Measurements from ENCODE around the gene CAMTA1. TPM values are rescaled to one million over a fixed set of nuclear protein-coding genes. Genes with fewer than 3 reads are reported as not detected.

CAMTA1 gene
- total and polyA plus RNA-seq, 4 donors, result 18.0 to 93.5 (median 35.8) TPM

DNA sequence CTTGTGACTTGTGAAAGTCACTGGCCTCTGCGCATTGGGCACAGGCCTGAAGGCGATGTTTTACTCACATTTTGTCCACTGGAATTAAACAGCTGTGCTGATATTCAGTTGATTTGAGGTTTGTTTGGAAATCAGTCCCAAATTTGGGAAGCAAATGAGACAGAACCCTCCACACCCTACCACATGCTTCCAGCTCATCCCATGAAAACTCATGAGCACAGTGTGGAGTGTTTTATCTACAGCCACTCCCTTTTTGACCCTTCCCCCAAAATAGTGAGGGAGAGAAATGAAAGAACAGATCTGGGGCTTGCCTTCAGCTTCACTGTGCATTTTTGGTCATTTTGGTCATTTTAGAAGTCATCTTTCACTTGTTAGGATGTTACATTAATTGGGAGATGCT, 101.3 kb downstream of the CAMTA1 start:
- Histone ChIP-seq H3K27me3 (ENCODE audit: control insufficient read depth in 4 of 4, insufficient read depth in 4 of 4, low read length in 3 of 4) (no peaks in the 10 kb centered on the region), H3K9ac (ENCODE audit: low read depth in 1 of 2, low read length in 2 of 2) (no peak overlapping the region), H3K4me1 (ENCODE audit: control insufficient read depth in 4 of 4, insufficient read depth in 4 of 4, low read length in 3 of 4) (peaks cover 0 to 6% (median 4%) of the 10 kb centered on the region in 4 donors), H3K36me3 (ENCODE audit: control insufficient read depth in 4 of 4, insufficient read depth in 3 of 4, low read depth in 1 of 4, low read length in 3 of 4) (peaks cover 0 to 3% (median under 1%) of the 10 kb centered on the region in 4 donors), H3K9me3 (ENCODE audit: control insufficient read depth in 4 of 4, low read length in 3 of 4) (no peaks in the 10 kb centered on the region), H3K27ac (ENCODE audit: low read depth in 1 of 2, low read length in 2 of 2) (no peak overlapping the region), H3K4me3 (ENCODE audit: low read depth in 1 of 3, low read length in 3 of 3) (no peak overlapping the region)
- WGBS, result 98% methylated on average over 2 of the region's 2 CpGs
- DNase-seq (ENCODE audit: low spot score), result no peak
- TF ChIP-seq FOXA2 (IDR thresholded peaks at IDR 0.05), result no peak
- no peak for TF ChIP-seq FOXA1 (IDR thresholded peaks at IDR 0.05)
- TF ChIP-seq HNF4A (conservative IDR thresholded peaks at IDR 0.05), result no peak
- TF ChIP-seq YY1 (IDR thresholded peaks at IDR 0.05), result no peak
- TF ChIP-seq RAD21 (IDR thresholded peaks at IDR 0.05), result no peak
- no peak for TF ChIP-seq EGR1 (IDR thresholded peaks at IDR 0.05; ENCODE audit: low read depth in 2 of 2)
- TF ChIP-seq, protein P1, sequence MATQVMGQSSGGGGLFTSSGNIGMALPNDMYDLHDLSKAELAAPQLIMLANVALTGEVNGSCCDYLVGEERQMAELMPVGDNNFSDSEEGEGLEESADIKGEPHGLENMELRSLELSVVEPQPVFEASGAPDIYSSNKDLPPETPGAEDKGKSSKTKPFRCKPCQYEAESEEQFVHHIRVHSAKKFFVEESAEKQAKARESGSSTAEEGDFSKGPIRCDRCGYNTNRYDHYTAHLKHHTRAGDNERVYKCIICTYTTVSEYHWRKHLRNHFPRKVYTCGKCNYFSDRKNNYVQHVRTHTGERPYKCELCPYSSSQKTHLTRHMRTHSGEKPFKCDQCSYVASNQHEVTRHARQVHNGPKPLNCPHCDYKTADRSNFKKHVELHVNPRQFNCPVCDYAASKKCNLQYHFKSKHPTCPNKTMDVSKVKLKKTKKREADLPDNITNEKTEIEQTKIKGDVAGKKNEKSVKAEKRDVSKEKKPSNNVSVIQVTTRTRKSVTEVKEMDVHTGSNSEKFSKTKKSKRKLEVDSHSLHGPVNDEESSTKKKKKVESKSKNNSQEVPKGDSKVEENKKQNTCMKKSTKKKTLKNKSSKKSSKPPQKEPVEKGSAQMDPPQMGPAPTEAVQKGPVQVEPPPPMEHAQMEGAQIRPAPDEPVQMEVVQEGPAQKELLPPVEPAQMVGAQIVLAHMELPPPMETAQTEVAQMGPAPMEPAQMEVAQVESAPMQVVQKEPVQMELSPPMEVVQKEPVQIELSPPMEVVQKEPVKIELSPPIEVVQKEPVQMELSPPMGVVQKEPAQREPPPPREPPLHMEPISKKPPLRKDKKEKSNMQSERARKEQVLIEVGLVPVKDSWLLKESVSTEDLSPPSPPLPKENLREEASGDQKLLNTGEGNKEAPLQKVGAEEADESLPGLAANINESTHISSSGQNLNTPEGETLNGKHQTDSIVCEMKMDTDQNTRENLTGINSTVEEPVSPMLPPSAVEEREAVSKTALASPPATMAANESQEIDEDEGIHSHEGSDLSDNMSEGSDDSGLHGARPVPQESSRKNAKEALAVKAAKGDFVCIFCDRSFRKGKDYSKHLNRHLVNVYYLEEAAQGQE (IDR thresholded peaks at IDR 0.05), result no peak
- TF ChIP-seq, protein P2, sequence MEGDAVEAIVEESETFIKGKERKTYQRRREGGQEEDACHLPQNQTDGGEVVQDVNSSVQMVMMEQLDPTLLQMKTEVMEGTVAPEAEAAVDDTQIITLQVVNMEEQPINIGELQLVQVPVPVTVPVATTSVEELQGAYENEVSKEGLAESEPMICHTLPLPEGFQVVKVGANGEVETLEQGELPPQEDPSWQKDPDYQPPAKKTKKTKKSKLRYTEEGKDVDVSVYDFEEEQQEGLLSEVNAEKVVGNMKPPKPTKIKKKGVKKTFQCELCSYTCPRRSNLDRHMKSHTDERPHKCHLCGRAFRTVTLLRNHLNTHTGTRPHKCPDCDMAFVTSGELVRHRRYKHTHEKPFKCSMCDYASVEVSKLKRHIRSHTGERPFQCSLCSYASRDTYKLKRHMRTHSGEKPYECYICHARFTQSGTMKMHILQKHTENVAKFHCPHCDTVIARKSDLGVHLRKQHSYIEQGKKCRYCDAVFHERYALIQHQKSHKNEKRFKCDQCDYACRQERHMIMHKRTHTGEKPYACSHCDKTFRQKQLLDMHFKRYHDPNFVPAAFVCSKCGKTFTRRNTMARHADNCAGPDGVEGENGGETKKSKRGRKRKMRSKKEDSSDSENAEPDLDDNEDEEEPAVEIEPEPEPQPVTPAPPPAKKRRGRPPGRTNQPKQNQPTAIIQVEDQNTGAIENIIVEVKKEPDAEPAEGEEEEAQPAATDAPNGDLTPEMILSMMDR (IDR thresholded peaks at IDR 0.05; ENCODE audit: low read depth, low read length, missing input control), result no peak
- TF ChIP-seq HNF4G (IDR thresholded peaks at IDR 0.05), result no peak
- no peak for TF ChIP-seq JUND (IDR thresholded peaks at IDR 0.05)
- no peak for TF ChIP-seq GABPA (IDR thresholded peaks at IDR 0.05 in 1 of 2, conservative IDR thresholded peaks at IDR 0.05 in 1 of 2)
- no peak for TF ChIP-seq TAF1 (conservative IDR thresholded peaks at IDR 0.05)
- TF ChIP-seq, protein P3, sequence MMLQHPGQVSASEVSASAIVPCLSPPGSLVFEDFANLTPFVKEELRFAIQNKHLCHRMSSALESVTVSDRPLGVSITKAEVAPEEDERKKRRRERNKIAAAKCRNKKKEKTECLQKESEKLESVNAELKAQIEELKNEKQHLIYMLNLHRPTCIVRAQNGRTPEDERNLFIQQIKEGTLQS (IDR thresholded peaks at IDR 0.05), result no peak
- TF ChIP-seq, protein P4, sequence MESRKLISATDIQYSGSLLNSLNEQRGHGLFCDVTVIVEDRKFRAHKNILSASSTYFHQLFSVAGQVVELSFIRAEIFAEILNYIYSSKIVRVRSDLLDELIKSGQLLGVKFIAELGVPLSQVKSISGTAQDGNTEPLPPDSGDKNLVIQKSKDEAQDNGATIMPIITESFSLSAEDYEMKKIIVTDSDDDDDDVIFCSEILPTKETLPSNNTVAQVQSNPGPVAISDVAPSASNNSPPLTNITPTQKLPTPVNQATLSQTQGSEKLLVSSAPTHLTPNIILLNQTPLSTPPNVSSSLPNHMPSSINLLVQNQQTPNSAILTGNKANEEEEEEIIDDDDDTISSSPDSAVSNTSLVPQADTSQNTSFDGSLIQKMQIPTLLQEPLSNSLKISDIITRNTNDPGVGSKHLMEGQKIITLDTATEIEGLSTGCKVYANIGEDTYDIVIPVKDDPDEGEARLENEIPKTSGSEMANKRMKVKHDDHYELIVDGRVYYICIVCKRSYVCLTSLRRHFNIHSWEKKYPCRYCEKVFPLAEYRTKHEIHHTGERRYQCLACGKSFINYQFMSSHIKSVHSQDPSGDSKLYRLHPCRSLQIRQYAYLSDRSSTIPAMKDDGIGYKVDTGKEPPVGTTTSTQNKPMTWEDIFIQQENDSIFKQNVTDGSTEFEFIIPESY (IDR thresholded peaks at IDR 0.05), result no peak
- no peak for TF ChIP-seq RXRA (IDR thresholded peaks at IDR 0.05)

DNA sequence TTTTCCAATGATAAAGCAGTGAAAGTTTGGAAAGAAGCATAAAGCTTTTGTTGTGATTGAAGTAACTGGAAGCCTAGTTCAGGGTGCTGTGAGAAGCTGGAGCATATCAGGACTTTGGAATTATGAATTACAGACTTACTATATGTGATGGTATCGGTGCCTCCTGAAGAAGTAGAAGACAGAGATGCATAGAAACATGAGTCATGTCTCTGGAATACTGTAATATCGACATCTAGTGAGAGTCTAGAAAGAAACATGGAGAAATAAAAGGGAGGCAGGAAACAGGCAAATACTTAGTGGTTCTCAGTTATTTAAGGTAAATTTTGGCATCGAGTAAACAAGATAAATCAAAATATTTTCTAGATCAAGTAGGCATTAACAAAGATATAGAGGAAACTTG, 103.0 kb downstream of the CAMTA1 start:
- 94% methylated on average over 3 of the region's 3 CpGs for WGBS
- no peak overlapping the region for H3K27ac ChIP-seq (ENCODE audit: low read depth in 1 of 2, low read length in 2 of 2)
- H3K36me3 ChIP-seq (ENCODE audit: control insufficient read depth in 4 of 4, insufficient read depth in 3 of 4, low read depth in 1 of 4, low read length in 3 of 4), result peaks cover 0 to 3% (median under 1%) of the 10 kb centered on the region in 4 donors
- peaks cover 0 to 6% (median 4%) of the 10 kb centered on the region in 4 donors for H3K4me1 ChIP-seq (ENCODE audit: control insufficient read depth in 4 of 4, insufficient read depth in 4 of 4, low read length in 3 of 4)
- no peak for DNase-seq (ENCODE audit: low spot score)
- H3K4me3 ChIP-seq (ENCODE audit: low read depth in 1 of 3, low read length in 3 of 3), result no peak overlapping the region
- no peak overlapping the region for H3K9ac ChIP-seq (ENCODE audit: low read depth in 1 of 2, low read length in 2 of 2)
- H3K9me3 ChIP-seq (ENCODE audit: control insufficient read depth in 4 of 4, low read length in 3 of 4), result no peaks in the 10 kb centered on the region
- no peaks in the 10 kb centered on the region for H3K27me3 ChIP-seq (ENCODE audit: control insufficient read depth in 4 of 4, insufficient read depth in 4 of 4, low read length in 3 of 4)
- TF ChIP-seq GABPA (IDR thresholded peaks at IDR 0.05 in 1 of 2, conservative IDR thresholded peaks at IDR 0.05 in 1 of 2) (no peak), HNF4G (IDR thresholded peaks at IDR 0.05) (no peak), FOXA1 (IDR thresholded peaks at IDR 0.05) (no peak), EGR1 (IDR thresholded peaks at IDR 0.05; ENCODE audit: low read depth in 2 of 2) (no peak), HNF4A (conservative IDR thresholded peaks at IDR 0.05) (no peak), RAD21 (IDR thresholded peaks at IDR 0.05) (no peak), RXRA (IDR thresholded peaks at IDR 0.05) (no peak)
- TF ChIP-seq, protein P1 (IDR thresholded peaks at IDR 0.05), result no peak
- TF ChIP-seq, protein P5, sequence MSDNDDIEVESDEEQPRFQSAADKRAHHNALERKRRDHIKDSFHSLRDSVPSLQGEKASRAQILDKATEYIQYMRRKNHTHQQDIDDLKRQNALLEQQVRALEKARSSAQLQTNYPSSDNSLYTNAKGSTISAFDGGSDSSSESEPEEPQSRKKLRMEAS (IDR thresholded peaks at IDR 0.05), result no peak
- TF ChIP-seq, protein P4 (IDR thresholded peaks at IDR 0.05), result no peak
- TF ChIP-seq, protein P3 (IDR thresholded peaks at IDR 0.05), result no peak

All from liver (tissue), 9 donors.